Body of pancreas (tissue), 4 donors: Measurements from ENCODE around the gene ACADM. TPM values are rescaled to one million over a fixed set of nuclear protein-coding genes. Genes with fewer than 3 reads are reported as not detected.

ENCODE experiments used
- ATAC-seq: fragments of 150-250 bp; one replicate; pipeline ENCODE4 v1.9.1; 2016
- DNase-seq, 4 donors: peaks; one replicate each; pipeline ENCODE4 v3.0.0-alpha.2; 2019
- H3K27ac ChIP-seq, 4 donors: fragments of 200-600 bp; sonication (generic); 1 replicate in 3 of 4; 2 replicates in 1 of 4; pipeline versions ENCODE4 v1.5.1 to v1.6.1; 2016 to 2019; ENCODE audit warnings: mild to moderate bottlenecking in 1 of 4, mixed read lengths in 1 of 4, moderate library complexity in 1 of 4
- H3K27me3 ChIP-seq, 2 donors: fragments of 200-600 bp; sonication (generic); one replicate each; pipeline ENCODE4 v1.6.0; 2016; ENCODE audit warnings: mild to moderate bottlenecking in 1 of 2
- H3K36me3 ChIP-seq, 2 donors: fragments of 200-600 bp; sonication (generic); replicated peaks in 1 of 2; 2 replicates each; pipeline ENCODE4 v1.5.1; 2016; ENCODE audit warnings: low read depth in 2 of 2; ENCODE audit not compliant: insufficient read depth in 1 of 2
- H3K4me1 ChIP-seq: fragments of 200-600 bp; sonication (generic); one replicate; pipeline ENCODE4 v1.6.0; 2016
- H3K4me3 ChIP-seq, 2 donors: fragments of 200-600 bp; sonication (generic); 1 replicate in 1 of 2; 2 replicates in 1 of 2; pipeline ENCODE4 v1.5.1; 2016 to 2019
- H3K9me3 ChIP-seq, 3 donors: fragments of 200-600 bp; sonication (generic); 1 replicate in 2 of 3; 2 replicates in 1 of 3; pipeline ENCODE4 v1.5.1; 2016
- CTCF ChIP-seq, 7 experiments: fragments of 450-650 bp in 4 of 7; fragments of 200-600 bp in 3 of 7; sonication (generic) in 3 of 7; IDR thresholded peaks; one replicate each; pipeline ENCODE4 v1.5.1; 2016 to 2019; ENCODE audit warnings: antibody characterized with exemption in 7 of 7
- POLR2A ChIP-seq, 3 donors: fragments of 450-650 bp; IDR thresholded peaks; one replicate each; pipeline ENCODE4 v1.6.1; 2016; ENCODE audit warnings: antibody characterized with exemption in 3 of 3, mild to moderate bottlenecking in 2 of 3
- WGBS, 2 donors: methylation state at CpG; one replicate each; pipeline ENCODE4 v1.1.5; 2017; 5-methylcytosine and 5-hydroxymethylcytosine counted together
- intact Hi-C: fragments of 100-400 bp; cut with DNase I; formaldehyde crosslinking; loops from one replicate; pipeline ENCODE4 v1.15.1; 2023
- total RNA-seq, 2 donors: library from RNA; depleted of rRNA; stranded (reverse); fragments of >200 nt; gene quantifications; one replicate each; pipeline ENCODE4 v1.1.0, GENCODE V29; 2016

ACADM gene
- total RNA-seq, 2 donors from 2014 or later, result 38.1 to 38.2 TPM

- TF ChIP-seq CTCF (IDR thresholded peaks at IDR 0.05), result no peak
- no peak for TF ChIP-seq POLR2A (IDR thresholded peaks at IDR 0.05)
- WGBS, 2 donors, result 58 to 67% methylated on average over 3 of the region's 3 CpGs
- Histone ChIP-seq H3K27me3 (no peaks in the 10 kb centered on the region), H3K36me3 (no peaks in the 10 kb centered on the region), H3K4me1 (no peaks in the 10 kb centered on the region), H3K4me3 (no peak overlapping the region), H3K27ac (no peak overlapping the region), H3K9me3 (no peaks in the 10 kb centered on the region)
- intact Hi-C loops, result no loop called here
- DNase-seq, result no peak
- no peak for ATAC-seq
These were observed 28.5 kb upstream of the ACADM start for GRCh38 chr1:75696000-75696399.

GRCh38 chr1:75707191-75707590, 17.3 kb upstream of the ACADM start:
- no peaks in the 10 kb centered on the region for H3K9me3 ChIP-seq
- intact Hi-C loops, result no loop called here
- 42 to 48% methylated on average over 2 of the region's 2 CpGs for WGBS, 2 donors
- H3K4me1 ChIP-seq, result no peaks in the 10 kb centered on the region
- no peak overlapping the region for H3K27ac ChIP-seq
- peak in 2 of 4 donors; percentile 11 to 16 for DNase-seq
- ATAC-seq, result no peak
- no peaks in the 10 kb centered on the region for H3K36me3 ChIP-seq
- H3K4me3 ChIP-seq, result no peak overlapping the region
- no peak for TF ChIP-seq CTCF (IDR thresholded peaks at IDR 0.05)
- no peak for TF ChIP-seq POLR2A (IDR thresholded peaks at IDR 0.05)
- H3K27me3 ChIP-seq, result no peaks in the 10 kb centered on the region

DNA sequence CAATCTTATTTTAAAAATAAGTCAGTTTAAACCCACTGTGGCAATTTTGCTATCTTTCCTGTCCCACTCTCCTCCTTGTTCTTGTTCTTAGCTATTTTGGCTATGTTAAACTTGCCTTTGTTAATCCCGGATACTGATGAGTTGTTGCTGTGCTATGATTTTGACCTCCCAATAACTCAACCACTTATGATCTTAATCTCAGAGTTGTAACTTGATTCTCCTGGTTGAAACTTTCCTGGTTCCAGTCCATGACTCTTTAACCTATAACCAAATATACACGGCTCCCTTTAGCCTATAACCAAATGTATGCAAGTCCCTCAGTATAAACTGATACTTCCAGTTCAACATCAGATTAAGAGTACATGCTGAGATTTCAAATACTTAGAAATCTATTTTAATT, 15.6 kb upstream of the ACADM start:
- Histone ChIP-seq H3K4me1 (no peaks in the 10 kb centered on the region), H3K9me3 (no peaks in the 10 kb centered on the region), H3K27ac (no peak overlapping the region), H3K27me3 (no peaks in the 10 kb centered on the region), H3K4me3 (no peak overlapping the region), H3K36me3 (no peaks in the 10 kb centered on the region)
- DNase-seq (no peak), ATAC-seq (no peak)
- WGBS, 2 donors, result 65 to 85% methylated on average over 2 of the region's 2 CpGs
- TF ChIP-seq CTCF (IDR thresholded peaks at IDR 0.05) (no peak), POLR2A (IDR thresholded peaks at IDR 0.05) (no peak)
- intact Hi-C loops, result no loop called here

DNA sequence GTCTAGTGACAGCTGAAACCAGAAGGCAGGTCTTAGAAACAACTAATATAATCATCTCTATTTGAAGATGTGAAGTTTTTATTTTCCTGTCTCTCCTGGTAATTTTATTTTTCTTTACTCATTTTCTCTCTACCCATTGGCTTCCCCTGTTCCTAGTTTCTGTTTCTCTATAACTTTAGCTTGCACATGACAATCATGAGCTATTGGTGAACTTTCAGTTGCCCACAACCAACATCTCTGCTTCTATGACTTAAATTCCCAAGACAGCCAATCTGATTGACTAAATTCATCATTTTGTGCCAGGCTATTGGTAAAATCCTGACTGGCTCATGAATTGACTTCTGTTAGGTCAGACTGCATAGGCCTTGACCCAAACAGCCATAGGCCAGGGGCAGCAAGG, 13.7 kb upstream of the ACADM start:
- TF ChIP-seq CTCF (IDR thresholded peaks at IDR 0.05) (no peak), POLR2A (IDR thresholded peaks at IDR 0.05) (no peak)

DNA sequence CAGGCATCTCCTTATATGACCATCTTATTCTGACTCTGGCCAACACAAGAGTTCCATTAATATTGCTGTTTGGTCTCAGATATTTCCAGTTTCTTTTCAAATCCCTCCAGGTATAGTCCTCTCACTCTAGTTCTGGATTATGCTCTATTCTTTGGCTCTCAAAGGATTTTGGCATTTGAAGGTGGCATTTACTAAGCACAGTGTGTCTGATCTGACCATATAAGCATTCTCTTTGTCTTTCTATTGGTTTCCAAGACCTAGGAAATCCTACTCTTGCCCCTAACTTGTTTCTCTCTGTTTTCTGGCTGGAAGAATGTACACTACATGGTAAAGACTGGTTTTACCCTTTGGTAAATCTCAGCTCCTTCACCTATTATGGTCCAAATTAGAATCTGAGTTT, 12.7 kb upstream of the ACADM start:
- intact Hi-C loops, result no loop called here
- no peak for DNase-seq

More for the DNA sequence above, 13.7 kb upstream of the ACADM start:
- Histone ChIP-seq H3K27ac (no peak overlapping the region), H3K4me3 (no peak overlapping the region), H3K36me3 (no peaks in the 10 kb centered on the region), H3K4me1 (no peaks in the 10 kb centered on the region), H3K27me3 (no peaks in the 10 kb centered on the region), H3K9me3 (no peaks in the 10 kb centered on the region)
- ATAC-seq (no peak), DNase-seq (no peak)
- intact Hi-C loops, result no loop called here

More for the DNA sequence above, 12.7 kb upstream of the ACADM start:
- TF ChIP-seq POLR2A (IDR thresholded peaks at IDR 0.05) (no peak), CTCF (IDR thresholded peaks at IDR 0.05) (no peak)
- H3K27ac ChIP-seq, result no peak overlapping the region
- H3K4me1 ChIP-seq, result no peaks in the 10 kb centered on the region
- H3K4me3 ChIP-seq, result no peak overlapping the region
- no peaks in the 10 kb centered on the region for H3K36me3 ChIP-seq
- H3K9me3 ChIP-seq, result no peaks in the 10 kb centered on the region
- ATAC-seq, result no peak
- no peaks in the 10 kb centered on the region for H3K27me3 ChIP-seq
